ENCODE measurements around the gene LRCH1. TPM values are rescaled to one million over a fixed set of nuclear protein-coding genes. Genes with fewer than 3 reads are reported as not detected.
A peak's percentile ranks its signal among the peaks of the same experiment; 100 is the strongest.

The LRCH1 gene
- total and polyA plus RNA-seq, 2 of the 13 experiments (the other 11 are each of a cell fraction or from before 2014, with no cell fraction given), result 4.1 to 12.6 TPM

- TF ChIP-seq ZBTB7B (CRISPR knock-in tag; IDR thresholded peaks at IDR 0.05) (peak; percentile 71; the same call in 1 of the 2 replicates), MAFF (IDR thresholded peaks at IDR 0.05; ENCODE audit: low read depth, low read length) (no peak), POGZ (CRISPR knock-in tag; IDR thresholded peaks at IDR 0.05) (no peak), ZBTB43 (CRISPR knock-in tag; conservative IDR thresholded peaks at IDR 0.05) (no peak), FLYWCH1 (CRISPR knock-in tag; IDR thresholded peaks at IDR 0.05) (no peak), ZNF567 (CRISPR knock-in tag; IDR thresholded peaks at IDR 0.05; ENCODE audit: borderline replicate concordance) (no peak), TCF7 (IDR thresholded peaks at IDR 0.05; ENCODE audit: low read depth) (peak; percentile 57), RXRB (CRISPR knock-in tag; IDR thresholded peaks at IDR 0.05; ENCODE audit: borderline replicate concordance) (peak; percentile 45), ZNF546 (CRISPR knock-in tag; conservative IDR thresholded peaks at IDR 0.05) (no peak), ATAD3A (CRISPR knock-in tag; IDR thresholded peaks at IDR 0.05) (no peak), ZBED4 (CRISPR knock-in tag; IDR thresholded peaks at IDR 0.05; ENCODE audit: borderline replicate concordance) (no peak), SRSF4 (IDR thresholded peaks at IDR 0.05; ENCODE audit: low read depth, low read length, poor library complexity, severe bottlenecking) (no peak), PAXIP1 (CRISPR knock-in tag; conservative IDR thresholded peaks at IDR 0.05) (peak; percentile 73), ZBTB42 (CRISPR knock-in tag; IDR thresholded peaks at IDR 0.05) (no peak), ZNF652 (CRISPR knock-in tag; IDR thresholded peaks at IDR 0.05; ENCODE audit: borderline replicate concordance, low read depth) (peak; percentile 34; the same call in 1 of the 2 replicates), NFATC3 (CRISPR knock-in tag; IDR thresholded peaks at IDR 0.05) (no peak), ZNF562 (CRISPR knock-in tag; IDR thresholded peaks at IDR 0.05; ENCODE audit: borderline replicate concordance) (no peak), MYC (CRISPR knock-in tag; IDR thresholded peaks at IDR 0.05; ENCODE audit: borderline replicate concordance) (no peak), RFXANK (CRISPR knock-in tag; IDR thresholded peaks at IDR 0.05) (no peak)
These were observed 131.5 kb downstream of the LRCH1 start (continued) for GRCh38 chr13:46684287-46685001.

Data from HepG2 (cell line).